OCI-LY1 (cell line): ENCODE results near the gene TEAD1.

Experiments
- EZH2 ChIP-seq: fragments of 200-600 bp; sonication (generic), shearing (Covaris generic); IDR thresholded peaks from 2 replicates; pipeline ENCODE4 v1.8.0; 2017; ENCODE audit warnings: borderline replicate concordance, mixed run types, mild to moderate bottlenecking, antibody characterized with exemption, low read length, moderate library complexity, mixed read lengths
- TF ChIP-seq, protein P1 (sequence below): fragments of 200-600 bp; sonication (generic), shearing (Covaris generic); IDR thresholded peaks from 2 replicates; pipeline ENCODE4 v1.5.1; 2017; ENCODE audit warnings: mild to moderate bottlenecking, antibody characterized with exemption, low read length, moderate library complexity, mixed read lengths

DNA sequence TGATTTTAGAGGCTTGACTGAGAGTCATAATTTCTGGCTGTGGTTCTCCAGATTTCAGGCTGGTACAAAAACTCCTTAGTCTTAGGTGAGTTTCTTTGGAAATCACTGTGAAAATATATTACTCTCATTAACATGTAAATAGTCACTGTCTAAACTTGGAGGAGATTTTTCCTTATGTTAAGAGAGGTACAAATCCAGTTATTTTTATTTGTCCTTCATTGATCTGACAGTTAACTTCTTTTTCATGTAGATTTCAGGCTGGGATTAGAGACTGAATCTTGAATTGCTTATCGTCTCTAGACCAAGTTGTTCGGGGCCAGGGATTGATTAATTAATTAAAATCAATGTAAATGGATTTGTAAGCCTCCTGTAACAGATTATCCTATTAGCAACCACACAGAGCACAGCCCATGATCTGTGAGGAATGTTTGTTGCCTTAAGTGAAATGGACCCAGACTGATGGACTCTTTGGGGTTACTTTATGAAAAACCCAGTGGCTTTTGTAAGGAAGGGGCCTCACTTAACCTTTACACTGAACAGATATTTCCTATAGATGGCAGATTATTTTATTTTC, 21.1 kb downstream of the TEAD1 start:
- TF ChIP-seq, protein P1, sequence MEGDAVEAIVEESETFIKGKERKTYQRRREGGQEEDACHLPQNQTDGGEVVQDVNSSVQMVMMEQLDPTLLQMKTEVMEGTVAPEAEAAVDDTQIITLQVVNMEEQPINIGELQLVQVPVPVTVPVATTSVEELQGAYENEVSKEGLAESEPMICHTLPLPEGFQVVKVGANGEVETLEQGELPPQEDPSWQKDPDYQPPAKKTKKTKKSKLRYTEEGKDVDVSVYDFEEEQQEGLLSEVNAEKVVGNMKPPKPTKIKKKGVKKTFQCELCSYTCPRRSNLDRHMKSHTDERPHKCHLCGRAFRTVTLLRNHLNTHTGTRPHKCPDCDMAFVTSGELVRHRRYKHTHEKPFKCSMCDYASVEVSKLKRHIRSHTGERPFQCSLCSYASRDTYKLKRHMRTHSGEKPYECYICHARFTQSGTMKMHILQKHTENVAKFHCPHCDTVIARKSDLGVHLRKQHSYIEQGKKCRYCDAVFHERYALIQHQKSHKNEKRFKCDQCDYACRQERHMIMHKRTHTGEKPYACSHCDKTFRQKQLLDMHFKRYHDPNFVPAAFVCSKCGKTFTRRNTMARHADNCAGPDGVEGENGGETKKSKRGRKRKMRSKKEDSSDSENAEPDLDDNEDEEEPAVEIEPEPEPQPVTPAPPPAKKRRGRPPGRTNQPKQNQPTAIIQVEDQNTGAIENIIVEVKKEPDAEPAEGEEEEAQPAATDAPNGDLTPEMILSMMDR, result no peak
- TF ChIP-seq EZH2, result no peak
